OCI-LY1 (cell line): ENCODE results near the gene S100A1.

Experiments
- H2AFZ ChIP-seq: fragments of 200-600 bp; sonication (generic), shearing (Covaris generic); 2 replicates; pipeline ENCODE4 v1.6.0; 2014; ENCODE audit warnings: antibody characterized with exemption, mild to moderate bottlenecking, low read length
- H3F3A ChIP-seq: fragments of 200-600 bp; sonication (generic), shearing (Covaris generic); 2 replicates; pipeline ENCODE4 v1.6.0; 2014; ENCODE audit warnings: mild to moderate bottlenecking, antibody characterized with exemption, low read length, moderate library complexity; ENCODE audit not compliant: insufficient read depth
- H3K27ac ChIP-seq: fragments of 200-600 bp; sonication (generic); 2 replicates; pipeline ENCODE4 v1.5.1; 2014; ENCODE audit warnings: low read length, mixed run types, mild to moderate bottlenecking, low read depth; ENCODE audit not compliant: poor library complexity, severe bottlenecking
- H3K27me3 ChIP-seq: fragments of 200-600 bp; sonication (generic); 2 replicates; pipeline ENCODE4 v1.6.0; 2014; ENCODE audit warnings: antibody characterized with exemption, mild to moderate bottlenecking, low read length, moderate library complexity; ENCODE audit not compliant: insufficient read depth
- H3K36me3 ChIP-seq: fragments of 200-600 bp; sonication (generic); 2 replicates; pipeline ENCODE4 v1.6.1; 2014; ENCODE audit warnings: mild to moderate bottlenecking, antibody characterized with exemption, low read length, moderate library complexity, mixed read lengths; ENCODE audit not compliant: insufficient read depth
- H3K4me1 ChIP-seq: fragments of 200-600 bp; sonication (generic); 2 replicates; pipeline ENCODE4 v1.5.1; 2014; ENCODE audit warnings: mild to moderate bottlenecking, low read length, moderate library complexity; ENCODE audit not compliant: insufficient read depth, severe bottlenecking
- H3K4me2 ChIP-seq: fragments of 200-600 bp; sonication (generic), shearing (Covaris generic); 2 replicates; pipeline ENCODE4 v1.6.1; 2014; ENCODE audit warnings: low read length
- H3K4me3 ChIP-seq: fragments of 200-600 bp; sonication (generic); 2 replicates; pipeline ENCODE4 v1.5.1; 2014; ENCODE audit warnings: low read length, low read depth, mild to moderate bottlenecking, mixed read lengths; ENCODE audit not compliant: poor library complexity, severe bottlenecking
- H3K79me2 ChIP-seq: fragments of 200-600 bp; shearing (Covaris generic); 2 replicates; pipeline ENCODE4 v1.6.1; 2016; ENCODE audit warnings: mixed run types, low read length, mixed read lengths; ENCODE audit not compliant: insufficient read depth
- H3K9ac ChIP-seq: fragments of 200-600 bp; sonication (generic), shearing (Covaris generic); 2 replicates; pipeline ENCODE4 v1.6.1; 2014; ENCODE audit warnings: mild to moderate bottlenecking, low read length, mixed read lengths
- H3K9me2 ChIP-seq: fragments of 200-600 bp; sonication (generic), shearing (Covaris generic); 2 replicates; pipeline ENCODE4 v1.6.1; 2014; ENCODE audit warnings: low read depth, mild to moderate bottlenecking, low read length, mixed read lengths
- H3K9me3 ChIP-seq: fragments of 200-600 bp; shearing (Covaris generic); 2 replicates; pipeline ENCODE4 v1.6.1; 2014; ENCODE audit warnings: low read length, mixed read lengths
- H4K20me1 ChIP-seq: fragments of 200-600 bp; sonication (generic), shearing (Covaris generic); 2 replicates; pipeline ENCODE4 v1.6.0; 2016; ENCODE audit warnings: mild to moderate bottlenecking, low read length; ENCODE audit not compliant: insufficient read depth
- EZH2 ChIP-seq: fragments of 200-600 bp; sonication (generic), shearing (Covaris generic); IDR thresholded peaks from 2 replicates; pipeline ENCODE4 v1.8.0; 2017; ENCODE audit warnings: borderline replicate concordance, mixed run types, mild to moderate bottlenecking, antibody characterized with exemption, low read length, moderate library complexity, mixed read lengths
- TF ChIP-seq, protein P1 (sequence below): fragments of 200-600 bp; sonication (generic), shearing (Covaris generic); IDR thresholded peaks from 2 replicates; pipeline ENCODE4 v1.5.1; 2017; ENCODE audit warnings: mild to moderate bottlenecking, antibody characterized with exemption, low read length, moderate library complexity, mixed read lengths

S100A1 gene

GRCh38 chr1:153610334-153610733, 17.9 kb upstream of the S100A1 start:
- Histone ChIP-seq H3K4me2 (no peak overlapping the region), H4K20me1 (no peaks in the 10 kb centered on the region), H2AFZ (no peak overlapping the region), H3K79me2 (no peaks in the 10 kb centered on the region), H3K4me3 (no peak overlapping the region), H3K9me2 (no peaks in the 10 kb centered on the region), H3K9ac (no peak overlapping the region), H3K27ac (no peak overlapping the region), H3K4me1 (no peaks in the 10 kb centered on the region), H3K36me3 (no peaks in the 10 kb centered on the region), H3K9me3 (no peaks in the 10 kb centered on the region), H3F3A (no peaks in the 10 kb centered on the region), H3K27me3 (no peaks in the 10 kb centered on the region; the same call in 1 of the 2 replicates)
- TF ChIP-seq, protein P1, sequence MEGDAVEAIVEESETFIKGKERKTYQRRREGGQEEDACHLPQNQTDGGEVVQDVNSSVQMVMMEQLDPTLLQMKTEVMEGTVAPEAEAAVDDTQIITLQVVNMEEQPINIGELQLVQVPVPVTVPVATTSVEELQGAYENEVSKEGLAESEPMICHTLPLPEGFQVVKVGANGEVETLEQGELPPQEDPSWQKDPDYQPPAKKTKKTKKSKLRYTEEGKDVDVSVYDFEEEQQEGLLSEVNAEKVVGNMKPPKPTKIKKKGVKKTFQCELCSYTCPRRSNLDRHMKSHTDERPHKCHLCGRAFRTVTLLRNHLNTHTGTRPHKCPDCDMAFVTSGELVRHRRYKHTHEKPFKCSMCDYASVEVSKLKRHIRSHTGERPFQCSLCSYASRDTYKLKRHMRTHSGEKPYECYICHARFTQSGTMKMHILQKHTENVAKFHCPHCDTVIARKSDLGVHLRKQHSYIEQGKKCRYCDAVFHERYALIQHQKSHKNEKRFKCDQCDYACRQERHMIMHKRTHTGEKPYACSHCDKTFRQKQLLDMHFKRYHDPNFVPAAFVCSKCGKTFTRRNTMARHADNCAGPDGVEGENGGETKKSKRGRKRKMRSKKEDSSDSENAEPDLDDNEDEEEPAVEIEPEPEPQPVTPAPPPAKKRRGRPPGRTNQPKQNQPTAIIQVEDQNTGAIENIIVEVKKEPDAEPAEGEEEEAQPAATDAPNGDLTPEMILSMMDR: no peak
- no peak for TF ChIP-seq EZH2

DNA sequence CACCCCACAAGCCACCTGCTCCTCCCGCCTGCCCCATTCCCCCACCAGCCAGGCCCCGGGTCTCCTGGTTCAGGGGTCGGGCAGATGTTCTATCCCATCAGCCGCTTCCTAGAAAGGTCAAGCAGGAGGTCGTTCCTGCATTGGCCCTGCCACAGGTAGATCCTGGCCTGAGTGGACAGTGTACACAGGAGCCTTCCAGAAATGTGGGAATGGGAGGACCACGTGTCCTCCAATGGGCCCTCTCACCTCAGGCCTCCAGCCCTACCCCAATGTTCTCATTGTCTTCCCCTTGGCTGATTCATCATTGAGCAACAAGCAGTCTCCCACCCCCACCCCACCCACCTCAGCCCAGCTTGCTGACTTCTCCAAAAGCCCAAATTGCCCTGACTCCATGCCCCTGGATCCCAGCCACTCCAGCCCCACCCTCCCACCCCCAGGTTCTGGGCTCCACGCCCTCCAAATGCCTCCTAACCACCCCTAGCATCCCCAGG, 17.4 kb upstream of the S100A1 start:
- no peak overlapping the region for H2AFZ ChIP-seq
- H3K4me3 ChIP-seq: no peak overlapping the region
- no peaks in the 10 kb centered on the region for H4K20me1 ChIP-seq
- no peak overlapping the region for H3K4me2 ChIP-seq
- no peaks in the 10 kb centered on the region for H3K4me1 ChIP-seq
- H3F3A ChIP-seq: no peaks in the 10 kb centered on the region
- H3K27ac ChIP-seq: no peak overlapping the region
- no peaks in the 10 kb centered on the region for H3K9me2 ChIP-seq
- TF ChIP-seq, protein P1: no peak
- no peak for TF ChIP-seq EZH2
- no peaks in the 10 kb centered on the region for H3K36me3 ChIP-seq
- H3K79me2 ChIP-seq: no peaks in the 10 kb centered on the region
- no peaks in the 10 kb centered on the region for H3K9me3 ChIP-seq
- no peaks in the 10 kb centered on the region; the same call in 1 of the 2 replicates for H3K27me3 ChIP-seq
- H3K9ac ChIP-seq: no peak overlapping the region

GRCh38 chr1:153611356-153611755, 16.9 kb upstream of the S100A1 start:
- Histone ChIP-seq H3F3A (no peaks in the 10 kb centered on the region), H3K4me2 (no peak overlapping the region), H3K4me1 (no peaks in the 10 kb centered on the region), H3K36me3 (no peaks in the 10 kb centered on the region), H3K9me2 (no peaks in the 10 kb centered on the region), H3K79me2 (no peaks in the 10 kb centered on the region), H3K9me3 (no peaks in the 10 kb centered on the region), H3K9ac (no peak overlapping the region), H3K27me3 (no peaks in the 10 kb centered on the region; the same call in 1 of the 2 replicates), H4K20me1 (no peaks in the 10 kb centered on the region), H3K4me3 (no peak overlapping the region), H2AFZ (no peak overlapping the region), H3K27ac (no peak overlapping the region)
- TF ChIP-seq, protein P1: no peak
